Mesothelial cell of epicardium (in vitro differentiated cells): ENCODE data around the gene STUB1. TPM values are rescaled to one million over a fixed set of nuclear protein-coding genes. Genes with fewer than 3 reads are reported as not detected.

ENCODE experiments used
- DNase-seq, 2 experiments: peaks; one replicate each; pipeline ENCODE4 v3.0.0; 2021; ENCODE audit warnings: low spot score in 2 of 2; ENCODE audit not compliant: unreplicated experiment in 2 of 2
- H3K27ac Mint-ChIP-seq: 2 replicates; pipeline ENCODE4 v1.8.0; 2021; ENCODE audit warnings: mixed read lengths
- H3K27me3 Mint-ChIP-seq: 2 replicates; pipeline ENCODE4 v1.8.0; 2021; ENCODE audit warnings: low read depth, mixed read lengths
- H3K36me3 Mint-ChIP-seq: 2 replicates; pipeline ENCODE4 v1.8.0; 2021; ENCODE audit warnings: mixed read lengths
- H3K4me1 Mint-ChIP-seq: 2 replicates; pipeline ENCODE4 v1.8.0; 2021; ENCODE audit warnings: mixed read lengths
- H3K4me3 Mint-ChIP-seq: 2 replicates; pipeline ENCODE4 v1.8.0; 2021; ENCODE audit warnings: mild to moderate bottlenecking, moderate library complexity, mixed read lengths
- H3K9me3 Mint-ChIP-seq: 2 replicates; pipeline ENCODE4 v1.8.0; 2021; ENCODE audit warnings: mixed read lengths
- total RNA-seq: library from RNA; stranded (reverse); gene quantifications from 3 replicates; pipeline ENCODE4 v1.2.1, GENCODE V29; 2021
- TF ChIP-seq, protein P1 (sequence below): fragments of 200-600 bp; sonication (generic); IDR thresholded peaks from one replicate; pipeline ENCODE4 v1.5.0; 2021; ENCODE audit warnings: antibody characterized with exemption; ENCODE audit not compliant: unreplicated experiment

Gene STUB1
- total RNA-seq, 1 donor from 2014 or later, result 69.4 TPM

DNA sequence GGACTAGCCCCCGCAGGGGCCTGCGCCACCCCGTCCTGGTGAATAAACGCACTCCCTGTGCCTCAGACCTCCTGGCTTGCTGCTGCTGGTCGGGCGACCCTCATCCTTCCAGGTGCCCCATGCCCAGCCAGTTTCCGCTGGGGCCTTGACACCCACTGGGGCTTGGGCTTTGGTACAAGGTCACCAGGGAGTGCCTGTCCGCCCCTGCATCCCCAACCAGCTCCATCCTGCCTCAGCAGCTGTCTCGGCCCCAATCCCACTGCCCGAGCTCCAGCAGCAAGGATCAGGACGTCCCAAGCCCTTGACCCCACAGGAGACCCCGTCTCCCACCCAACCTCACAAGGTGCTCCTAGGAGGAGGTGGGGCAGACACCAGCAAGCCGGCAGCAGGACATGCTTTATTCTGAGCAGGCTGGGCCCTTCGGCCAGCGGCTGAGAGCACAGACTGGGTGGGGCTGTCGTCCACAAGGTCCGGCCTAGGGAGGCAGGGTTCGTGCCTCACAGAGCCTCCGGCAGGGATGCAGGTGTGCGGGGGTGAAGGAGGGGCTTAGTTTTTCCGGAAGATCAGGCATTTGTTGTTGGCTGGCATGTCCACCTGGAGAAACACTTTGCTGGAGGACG is 46.0 kb upstream of the STUB1 start:
- Mint-ChIP-seq H3K27ac (no peak overlapping the region), H3K27me3 (no peaks in the 10 kb centered on the region), H3K9me3 (no peaks in the 10 kb centered on the region), H3K4me1 (peaks cover 10% of the 10 kb centered on the region), H3K36me3 (no peaks in the 10 kb centered on the region), H3K4me3 (peak overlapping the region; percentile 62)
- TF ChIP-seq, protein P1, sequence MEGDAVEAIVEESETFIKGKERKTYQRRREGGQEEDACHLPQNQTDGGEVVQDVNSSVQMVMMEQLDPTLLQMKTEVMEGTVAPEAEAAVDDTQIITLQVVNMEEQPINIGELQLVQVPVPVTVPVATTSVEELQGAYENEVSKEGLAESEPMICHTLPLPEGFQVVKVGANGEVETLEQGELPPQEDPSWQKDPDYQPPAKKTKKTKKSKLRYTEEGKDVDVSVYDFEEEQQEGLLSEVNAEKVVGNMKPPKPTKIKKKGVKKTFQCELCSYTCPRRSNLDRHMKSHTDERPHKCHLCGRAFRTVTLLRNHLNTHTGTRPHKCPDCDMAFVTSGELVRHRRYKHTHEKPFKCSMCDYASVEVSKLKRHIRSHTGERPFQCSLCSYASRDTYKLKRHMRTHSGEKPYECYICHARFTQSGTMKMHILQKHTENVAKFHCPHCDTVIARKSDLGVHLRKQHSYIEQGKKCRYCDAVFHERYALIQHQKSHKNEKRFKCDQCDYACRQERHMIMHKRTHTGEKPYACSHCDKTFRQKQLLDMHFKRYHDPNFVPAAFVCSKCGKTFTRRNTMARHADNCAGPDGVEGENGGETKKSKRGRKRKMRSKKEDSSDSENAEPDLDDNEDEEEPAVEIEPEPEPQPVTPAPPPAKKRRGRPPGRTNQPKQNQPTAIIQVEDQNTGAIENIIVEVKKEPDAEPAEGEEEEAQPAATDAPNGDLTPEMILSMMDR, result no peak
- no peak for DNase-seq

DNA sequence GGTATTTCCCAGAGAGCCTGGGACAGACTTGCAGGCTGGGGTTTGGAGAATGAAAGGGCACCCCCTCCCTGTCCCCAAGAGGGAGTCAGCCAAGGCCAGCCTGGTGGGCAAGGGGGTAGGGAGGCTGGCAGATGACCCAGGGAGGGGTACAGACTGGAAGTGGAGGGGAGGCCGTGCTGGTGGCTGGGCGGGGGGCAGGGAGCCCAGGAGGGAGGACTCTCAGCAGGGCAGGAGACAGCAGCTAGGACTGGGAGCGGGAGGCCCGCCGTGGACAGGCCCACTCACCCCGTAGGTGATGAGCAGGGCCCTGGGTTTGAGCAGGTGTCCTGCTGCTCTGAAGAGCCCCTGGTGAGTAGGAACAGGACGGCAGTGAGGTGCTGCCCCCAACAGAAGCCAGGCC is 45.2 kb upstream of the STUB1 start:
- TF ChIP-seq, protein P1, result no peak
- Mint-ChIP-seq H3K27ac (peak overlapping the region; percentile 30), H3K36me3 (no peaks in the 10 kb centered on the region), H3K4me1 (peaks cover 10% of the 10 kb centered on the region), H3K27me3 (no peaks in the 10 kb centered on the region), H3K9me3 (no peaks in the 10 kb centered on the region), H3K4me3 (peak overlapping the region; percentile 62)
- DNase-seq, result no peak

GRCh38 chr16:635573-636205 is 44.5 kb upstream of the STUB1 start:
- H3K27ac Mint-ChIP-seq, result no peak overlapping the region

GRCh38 chr16:636206-637080 is 43.8 kb upstream of the STUB1 start, which contains the start of gene METTL26:
METTL26 (minus strand) TSS chr16:636305; CDS start chr16:636290, 15 bp downstream.
- Mint-ChIP-seq H3K4me3 (peak within 1 kb of the TSS; percentile 98), H3K9me3 (no peaks in the 10 kb centered on the region), H3K27me3 (no peaks in the 10 kb centered on the region), H3K27ac (peak within 1 kb of the TSS; percentile 99), H3K36me3 (no peaks in the 10 kb centered on the region), H3K4me1 (peaks cover 6% of the 10 kb centered on the region)
- TF ChIP-seq, protein P1, result no peak
- peak; percentile 89 to 98 for DNase-seq

More at GRCh38 chr16:635573-636205, 44.5 kb upstream of the STUB1 start:
- Mint-ChIP-seq H3K27me3 (no peaks in the 10 kb centered on the region), H3K4me3 (peak overlapping the region; percentile 98), H3K36me3 (no peaks in the 10 kb centered on the region), H3K4me1 (peaks cover 6% of the 10 kb centered on the region), H3K9me3 (no peaks in the 10 kb centered on the region)
- TF ChIP-seq, protein P1, result no peak
- no peak for DNase-seq

GRCh38 chr16:637081-638018 is 42.9 kb upstream of the STUB1 start:
- DNase-seq, result no peak
- no peaks in the 10 kb centered on the region for H3K9me3 Mint-ChIP-seq
- H3K36me3 Mint-ChIP-seq, result no peaks in the 10 kb centered on the region
- H3K4me3 Mint-ChIP-seq, result peak overlapping the region; percentile 98
- H3K27me3 Mint-ChIP-seq, result no peaks in the 10 kb centered on the region
- TF ChIP-seq, protein P1, result no peak
- H3K27ac Mint-ChIP-seq, result no peak overlapping the region
- H3K4me1 Mint-ChIP-seq, result peaks cover 6% of the 10 kb centered on the region
